GOT3 (cell line): ENCODE data around the gene SLC38A2.
"Not testable (repeated sequence)": the region's sequence is repeated elsewhere in the genome, so short reads cannot be mapped to it uniquely, and the experiment has no call there.

Experiments
- DNase-seq: peaks from one replicate; lab custom pipeline; 2025; ENCODE audit warnings: mixed read lengths; lab: John Stamatoyannopoulos, UW

The SLC38A2 gene

DNA sequence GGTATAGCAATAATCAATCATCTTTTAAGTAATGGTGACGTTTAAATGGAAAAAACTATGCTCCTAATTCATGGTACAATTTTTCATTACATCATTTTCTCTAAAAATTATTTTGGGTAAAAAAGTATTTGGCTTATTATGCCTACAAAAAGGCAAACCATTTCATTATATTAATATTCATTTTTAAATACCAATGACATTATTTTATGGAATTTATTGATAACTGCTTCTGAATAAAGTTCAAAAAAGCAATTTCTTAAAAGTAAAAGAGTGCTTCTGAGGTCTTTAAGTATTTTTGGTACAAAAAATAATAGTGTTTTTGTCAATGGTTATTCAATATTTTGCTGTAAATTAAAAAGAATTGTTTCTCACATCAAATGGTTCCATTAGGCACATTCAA, 12.2 kb downstream of the SLC38A2 start:
- DNase-seq, result no peak

DNA sequence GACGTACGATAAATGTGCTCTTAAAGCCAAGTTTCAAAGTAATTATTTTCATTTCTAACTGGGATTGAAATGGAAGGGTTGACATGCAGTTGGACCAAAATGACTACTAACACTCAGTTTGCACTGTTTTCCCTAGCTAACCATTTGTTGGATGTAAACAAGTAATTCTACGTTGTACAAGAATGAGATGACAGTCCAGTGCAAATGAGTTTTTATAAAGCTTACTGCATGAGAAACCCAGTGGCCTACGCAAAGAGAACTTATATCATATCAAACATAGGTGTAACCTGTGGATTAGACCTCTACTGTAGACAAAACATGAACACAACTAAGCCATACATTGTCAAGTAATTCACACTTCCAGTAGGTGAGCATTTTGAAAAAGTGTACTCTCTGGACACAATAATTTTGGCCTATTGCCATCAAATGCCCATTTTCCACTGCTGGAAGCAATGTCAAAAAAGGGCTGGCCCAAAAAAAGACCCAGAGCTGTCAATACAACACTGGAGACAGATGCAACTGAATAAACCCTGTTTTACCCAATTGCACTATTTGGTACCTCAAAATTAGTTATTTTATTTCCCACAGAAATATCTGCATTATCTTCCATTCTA, 12.8 kb downstream of the SLC38A2 start:
- DNase-seq, result no peak

DNA sequence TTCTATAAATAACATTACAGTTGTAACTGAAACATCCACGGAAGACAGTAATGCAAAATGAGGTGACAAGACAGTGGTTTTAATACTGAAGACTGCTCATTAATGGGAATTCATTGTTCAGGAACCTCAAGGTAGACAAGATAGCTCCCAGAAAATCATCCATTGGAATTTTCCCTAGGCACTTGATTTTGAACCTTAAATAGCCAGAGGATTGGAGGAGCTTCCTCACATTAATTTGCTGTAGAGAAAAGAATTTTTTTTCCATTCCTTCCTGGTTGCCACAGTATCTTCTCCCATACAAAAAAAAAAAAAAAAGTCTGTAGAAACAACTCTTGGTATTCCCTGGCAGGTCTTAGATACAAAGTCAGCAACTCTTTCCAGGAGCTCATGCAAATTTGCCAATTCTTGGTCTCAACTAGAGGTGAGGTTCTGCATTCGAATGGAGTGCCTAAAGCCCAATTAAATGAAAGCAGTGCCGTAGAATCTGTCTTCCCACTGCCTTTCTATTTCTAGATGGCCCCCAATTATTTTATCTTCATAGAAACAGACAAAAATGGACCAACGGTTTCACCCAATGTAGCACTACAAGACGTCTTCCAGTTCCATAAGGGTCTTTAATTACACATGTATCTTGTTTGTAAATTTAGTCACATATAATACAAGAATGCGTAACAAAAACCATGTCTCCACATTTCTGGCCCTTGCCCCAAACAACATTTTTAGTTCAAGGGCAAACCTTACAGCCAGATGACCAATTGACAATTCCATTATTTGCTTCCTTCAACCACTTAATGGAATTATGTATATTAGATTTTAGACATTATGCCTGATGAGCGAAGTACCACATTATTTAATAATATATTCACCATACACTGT, 13.5 kb downstream of the SLC38A2 start:
- DNase-seq, result no peak

DNA sequence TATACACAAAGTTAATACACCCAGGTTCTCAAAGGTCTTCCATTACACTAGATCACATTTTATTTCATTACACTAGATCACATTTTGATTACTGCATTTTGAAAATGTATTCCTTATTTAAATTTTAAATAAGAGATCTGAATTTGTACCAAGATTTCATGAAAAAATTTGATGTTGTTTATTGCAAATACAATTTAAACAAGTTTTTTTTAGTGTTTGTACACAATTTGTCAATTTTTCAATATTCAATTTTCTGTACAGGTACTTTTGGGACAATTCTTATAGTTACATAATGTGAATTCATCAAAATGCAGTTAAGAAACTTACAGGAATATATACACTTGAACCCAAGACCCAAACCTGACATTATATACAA, 14.3 kb downstream of the SLC38A2 start:
- no peak for DNase-seq

DNA sequence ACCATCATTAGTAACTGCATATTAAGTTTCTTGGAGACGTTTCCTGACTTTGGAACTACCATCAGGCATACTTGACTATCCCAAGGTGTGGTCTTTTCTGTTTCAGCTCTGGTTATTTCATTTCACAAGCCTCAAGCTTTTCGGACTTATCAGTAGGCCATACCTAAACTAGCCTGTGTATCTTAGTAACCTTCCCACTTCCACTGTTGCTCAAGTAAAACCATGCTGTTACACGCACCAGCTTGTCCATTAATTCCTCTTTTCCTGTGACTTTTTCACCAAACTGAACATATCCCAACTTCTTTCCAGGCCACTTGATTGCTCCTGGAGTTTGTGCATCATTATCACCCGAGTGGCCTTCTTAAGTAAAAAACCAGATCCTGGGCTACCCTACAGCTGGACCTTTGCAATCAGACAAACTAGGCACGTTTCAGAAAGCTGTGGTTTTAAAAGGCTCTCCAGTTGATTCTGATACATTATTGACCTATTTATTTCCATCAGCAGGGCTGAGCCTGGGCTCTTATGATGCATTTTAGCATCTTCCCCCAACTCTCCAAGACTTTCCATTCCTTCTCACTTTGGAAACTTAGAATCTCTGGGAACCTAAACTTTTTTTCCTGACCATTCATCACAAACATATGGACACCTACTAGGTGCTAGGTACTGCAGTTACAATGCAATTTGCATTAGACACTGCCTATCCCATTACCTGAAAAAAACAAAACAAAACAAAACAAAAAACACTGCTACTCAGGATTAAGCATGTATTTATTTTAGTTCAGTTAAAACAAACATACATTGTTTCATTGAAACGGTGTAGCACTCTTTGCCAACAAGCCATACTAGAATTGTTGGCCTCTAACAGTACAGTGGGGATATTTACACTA, 14.9 kb downstream of the SLC38A2 start:
- no peak for DNase-seq

DNA sequence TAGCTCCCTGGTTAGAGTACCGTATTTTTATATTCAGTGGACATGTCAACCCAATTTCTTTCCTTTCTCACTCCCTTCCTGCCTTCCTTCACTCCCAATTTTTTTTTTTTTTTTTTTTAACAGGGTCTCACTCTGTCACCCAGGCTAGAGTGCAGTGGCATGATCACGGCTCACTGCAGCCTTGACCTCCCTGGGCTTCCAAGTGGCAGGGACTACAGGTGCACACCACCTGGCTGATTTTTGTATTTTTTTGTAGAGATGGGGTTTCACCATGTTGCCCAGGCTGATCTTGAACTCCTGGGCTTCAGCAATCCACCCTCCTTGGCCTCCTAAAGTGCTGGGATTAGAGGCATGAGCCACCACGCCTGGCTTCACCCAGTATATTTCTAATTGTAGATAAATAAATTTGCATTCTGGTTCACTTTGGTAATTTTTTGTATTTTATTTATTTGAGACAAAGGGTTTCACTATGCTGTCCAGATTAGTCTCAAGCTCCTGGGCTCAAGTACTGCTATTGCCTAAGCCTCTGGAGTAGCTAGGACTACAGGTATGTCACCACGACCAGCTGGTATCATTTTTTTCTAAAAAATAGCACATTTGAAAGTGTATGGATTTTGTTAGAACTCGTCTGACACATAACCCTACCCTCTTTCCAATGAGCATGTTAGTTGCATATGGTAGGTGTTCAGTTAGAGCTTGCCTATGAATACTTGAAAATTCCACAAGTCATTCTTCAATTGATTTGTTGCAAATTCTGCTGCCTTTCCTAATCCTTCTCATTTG, 15.7 kb downstream of the SLC38A2 start:
- no peak for DNase-seq

DNA sequence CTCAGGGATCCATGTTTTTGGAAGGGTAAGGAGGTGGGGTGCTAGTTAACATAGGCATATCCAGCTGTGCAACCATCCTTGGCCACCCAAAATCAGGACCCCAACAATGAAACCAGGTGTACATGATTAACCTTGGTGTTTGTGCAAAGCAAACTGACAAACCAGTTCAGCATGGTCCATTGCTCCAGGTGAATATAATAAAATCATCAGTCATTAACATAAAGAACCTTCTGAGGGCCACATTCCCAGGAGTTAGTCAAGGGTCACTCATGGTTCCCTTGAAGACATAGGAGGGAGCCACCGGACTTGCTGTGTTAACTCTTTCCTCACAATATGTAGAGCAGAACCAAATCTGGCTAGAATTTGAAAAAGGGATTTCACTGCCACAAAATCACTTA, 17.8 kb downstream of the SLC38A2 start:
- no peak for DNase-seq

DNA sequence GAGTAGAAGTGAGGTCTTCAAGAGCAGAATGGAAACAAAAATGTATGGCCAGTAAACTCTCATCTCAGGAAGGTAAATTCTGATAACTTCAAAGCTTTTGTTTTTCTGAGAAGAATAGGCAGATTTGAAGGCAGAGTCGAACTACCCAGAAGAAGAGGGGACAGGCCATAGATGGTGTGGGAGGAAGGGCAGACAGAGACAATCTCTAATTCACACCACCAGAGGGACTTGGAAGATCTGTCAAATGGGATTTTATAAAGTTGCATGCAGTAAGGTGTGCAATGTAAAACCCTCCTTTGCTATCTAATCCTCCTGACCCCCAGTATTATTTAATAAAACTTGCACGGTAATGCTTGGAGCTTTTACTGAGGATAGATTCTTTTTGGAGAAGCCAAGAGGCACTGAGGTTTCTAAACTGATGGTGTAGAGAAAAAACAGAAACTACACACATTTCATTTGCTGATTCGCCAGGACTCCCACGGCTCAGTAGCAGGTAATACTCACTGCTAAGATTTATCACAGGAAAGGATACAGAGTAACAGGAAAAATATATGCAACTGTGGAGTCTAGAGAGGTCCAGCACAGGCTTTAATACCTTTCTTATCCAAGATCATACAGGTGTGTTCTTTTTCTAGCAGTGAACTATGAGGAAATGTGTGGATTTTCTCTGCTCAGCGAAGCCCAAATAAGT, 18.3 kb downstream of the SLC38A2 start:
- no peak for DNase-seq

DNA sequence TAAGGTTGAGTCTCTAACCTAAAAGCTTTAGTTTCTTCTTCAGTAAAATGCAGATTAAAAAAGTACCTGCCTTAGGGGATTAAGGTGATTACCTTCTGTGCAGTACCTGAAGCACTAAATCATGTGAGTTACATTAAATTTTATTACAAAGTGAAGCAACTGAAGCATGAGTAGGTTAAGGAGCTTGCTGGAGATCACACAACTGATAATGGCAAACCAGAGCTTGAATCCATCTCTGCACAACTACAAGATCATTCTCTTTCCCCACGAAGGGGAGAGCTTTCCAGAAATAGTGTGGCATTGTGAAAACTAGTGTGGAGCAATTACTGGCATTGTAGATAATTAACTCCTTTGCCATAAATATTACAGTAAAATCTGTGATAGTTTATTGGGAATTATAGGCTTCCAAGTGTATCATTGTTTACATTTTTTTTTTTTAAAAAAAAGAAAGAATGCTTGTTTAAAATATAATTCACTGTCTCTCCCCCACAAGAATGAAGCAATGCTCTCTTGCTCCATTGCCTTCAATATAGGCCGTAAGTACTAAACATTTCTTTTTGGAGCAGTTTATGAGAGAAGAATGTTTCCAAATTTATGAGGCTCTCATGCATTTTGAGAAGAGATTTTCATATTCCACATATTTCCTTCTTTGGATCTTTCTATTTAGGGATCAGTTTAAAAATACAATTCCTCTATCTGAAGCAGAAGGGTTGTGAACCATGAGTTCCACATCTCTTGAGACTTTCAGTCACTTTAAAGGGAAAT, 20.5 kb downstream of the SLC38A2 start:
- no peak for DNase-seq

DNA sequence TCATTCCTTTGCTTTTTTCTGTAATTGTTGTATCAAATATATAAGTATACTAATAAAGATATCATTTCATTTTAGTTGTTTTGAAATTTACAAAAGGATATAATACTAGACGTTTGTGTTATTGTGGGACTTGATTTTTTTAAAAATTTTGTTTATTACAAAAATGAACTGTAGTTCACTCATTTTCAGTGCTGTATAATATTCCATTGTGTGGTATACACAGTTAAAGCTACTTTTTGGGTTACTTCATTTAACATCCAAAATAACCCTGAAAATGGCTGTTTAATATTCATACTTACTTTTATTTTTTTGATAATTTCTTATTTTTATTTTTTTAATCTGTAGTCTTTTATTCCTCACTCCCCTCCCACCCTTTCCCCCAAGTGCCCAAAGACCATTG, 21.4 kb downstream of the SLC38A2 start:
- DNase-seq, result no peak

DNA sequence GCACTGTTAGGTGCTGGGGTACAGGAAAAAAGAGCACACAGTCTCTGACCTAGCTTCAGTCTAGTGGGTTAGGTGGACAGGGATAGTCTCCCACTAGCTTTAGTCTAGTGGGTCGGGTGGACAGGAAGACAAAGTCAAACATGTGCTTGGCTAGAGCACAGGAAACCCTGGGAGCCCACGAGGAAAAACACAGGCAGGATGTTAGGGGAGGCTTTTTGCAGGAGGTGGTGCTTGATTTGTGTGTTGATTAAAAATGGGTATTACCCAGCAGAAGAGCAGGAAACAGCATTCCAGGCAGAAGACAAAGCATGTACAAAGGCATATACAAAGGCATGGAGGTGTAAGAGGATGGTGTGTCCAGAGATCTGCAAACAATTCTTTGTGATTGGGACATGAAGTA, 23.3 kb downstream of the SLC38A2 start:
- DNase-seq, result no peak

DNA sequence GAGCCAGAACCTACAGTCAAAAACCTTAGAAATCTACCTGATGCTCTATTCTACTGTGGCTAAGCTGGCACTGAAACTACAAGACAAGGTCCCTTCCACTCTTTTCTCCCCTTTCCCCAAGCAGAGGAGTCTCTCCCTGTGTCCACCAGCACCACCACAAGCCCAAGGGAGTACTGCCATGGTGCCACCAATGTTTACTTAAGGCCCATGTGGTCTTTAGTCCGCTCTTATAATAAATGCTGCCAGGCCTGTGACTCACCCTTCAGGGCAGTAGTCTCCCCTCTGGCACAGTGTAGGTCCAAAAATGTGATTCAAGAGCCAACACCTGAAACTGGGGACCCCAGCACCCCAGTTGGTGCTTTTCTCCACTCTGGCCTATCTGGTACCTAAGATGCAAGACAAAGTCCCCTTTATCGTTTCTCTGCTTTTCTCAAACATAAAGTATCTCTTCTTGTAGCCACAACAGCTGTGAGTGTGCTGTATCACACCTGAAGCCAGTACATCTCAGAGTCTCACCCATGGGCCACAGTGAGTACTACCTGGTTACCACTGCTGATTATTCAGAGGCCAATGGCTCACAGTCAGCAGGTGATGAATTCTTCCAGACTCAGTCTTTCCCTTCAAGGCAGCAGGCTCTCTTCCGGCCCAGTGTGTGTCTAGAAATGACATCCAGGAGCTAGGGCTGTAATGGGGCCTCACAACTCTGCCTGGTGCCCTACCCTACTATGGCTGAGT, 29.3 kb downstream of the SLC38A2 start:
- no peak for DNase-seq

DNA sequence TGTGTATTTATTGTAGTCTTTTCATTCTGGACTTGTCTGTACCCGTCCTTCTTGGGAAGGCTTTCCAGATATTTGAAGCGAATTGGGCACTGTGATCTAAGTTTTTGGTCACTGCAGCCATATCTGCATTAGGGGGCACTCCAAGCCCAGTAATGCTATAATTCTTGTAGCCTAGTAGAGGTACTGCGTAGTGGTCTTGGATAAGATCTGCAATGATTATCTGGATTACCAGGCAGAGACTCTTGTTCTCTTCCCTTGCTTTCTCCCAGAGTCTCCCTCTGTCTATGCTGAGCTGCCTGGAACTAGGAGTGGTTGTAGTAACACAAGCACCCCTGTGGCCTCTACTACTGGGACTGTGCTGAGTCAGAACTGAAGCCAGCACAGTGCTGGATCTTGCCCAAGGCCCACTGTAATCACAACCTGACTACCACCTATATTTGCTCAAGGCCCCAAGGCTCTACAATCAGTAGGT, 30.0 kb downstream of the SLC38A2 start:
- DNase-seq, result no peak

DNA sequence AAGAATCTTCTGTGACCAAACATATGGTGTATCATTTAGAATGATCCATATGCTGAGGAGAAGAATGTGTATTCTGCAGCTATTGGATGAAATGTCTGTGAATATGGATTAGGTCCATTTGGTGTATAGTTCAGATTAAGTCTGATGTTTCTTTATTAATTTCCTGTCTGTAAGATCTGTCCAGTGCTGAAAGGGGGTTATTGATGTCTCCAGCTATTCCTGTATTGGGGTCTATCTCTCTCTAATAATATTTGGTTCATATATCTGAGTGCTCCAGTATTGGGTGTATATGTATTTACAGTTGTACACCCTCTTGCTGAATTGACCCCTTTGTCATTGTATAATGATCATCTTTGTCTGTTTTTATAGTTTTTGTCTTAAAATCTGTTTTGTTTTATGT, 33.5 kb downstream of the SLC38A2 start:
- no peak for DNase-seq

DNA sequence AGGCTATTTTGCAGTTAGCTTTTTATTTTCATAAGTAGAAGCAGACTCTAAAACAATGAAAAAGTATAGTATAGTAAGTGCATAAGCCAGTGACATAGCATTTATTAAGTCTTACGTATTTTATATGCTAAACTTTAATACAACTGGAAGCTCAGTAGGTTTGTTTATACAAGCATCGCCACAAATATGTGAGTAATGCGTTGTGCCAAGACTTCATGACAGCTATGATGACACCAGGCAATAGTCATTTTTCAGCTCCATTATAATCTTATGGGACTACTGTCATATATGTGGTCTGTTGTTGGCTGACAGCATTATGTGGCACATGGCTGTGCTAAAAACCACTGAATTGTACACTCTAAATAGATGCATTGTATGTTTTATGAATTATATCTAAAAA, 40.3 kb downstream of the SLC38A2 start:
- no peak for DNase-seq

DNA sequence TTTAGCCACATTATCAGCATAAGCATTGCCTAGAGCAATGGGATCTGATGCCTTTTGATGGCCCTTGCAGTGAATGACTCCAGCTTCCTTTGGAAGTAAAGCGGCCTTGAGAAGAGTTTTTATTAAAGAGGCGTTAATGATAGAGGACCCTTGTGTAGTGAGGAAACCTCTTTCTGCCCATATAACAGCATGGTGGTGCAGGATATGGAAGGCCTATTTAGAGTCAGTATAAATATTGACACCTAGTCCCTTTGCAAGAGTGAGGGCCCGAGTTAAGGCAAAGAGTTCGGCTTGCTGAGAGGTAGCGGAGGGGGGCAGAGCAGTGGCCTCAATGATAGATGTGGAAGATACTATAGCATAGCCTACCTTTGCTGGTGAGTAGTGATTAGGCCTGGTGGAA, 47.5 kb downstream of the SLC38A2 start:
- not testable (repeated sequence) for DNase-seq

DNA sequence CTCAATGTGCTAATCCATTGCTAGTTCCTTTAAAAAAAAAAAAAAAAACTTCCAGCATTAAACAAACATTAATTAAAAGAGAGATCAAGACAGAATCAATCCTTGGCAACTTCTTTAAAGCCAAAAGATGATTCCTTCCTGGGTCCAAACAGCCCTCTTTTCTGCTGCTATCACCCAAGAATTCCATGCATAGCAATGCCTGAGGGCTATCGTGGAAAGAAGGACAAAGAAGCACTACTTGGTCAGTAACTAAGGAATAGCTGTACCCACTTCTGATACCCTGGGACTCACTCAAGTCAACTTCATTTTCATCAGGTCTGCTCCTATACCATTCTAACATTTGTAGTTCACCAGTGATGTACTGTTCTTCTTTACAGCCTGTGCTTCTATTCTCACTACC, 51.8 kb downstream of the SLC38A2 start:
- DNase-seq, result no peak

DNA sequence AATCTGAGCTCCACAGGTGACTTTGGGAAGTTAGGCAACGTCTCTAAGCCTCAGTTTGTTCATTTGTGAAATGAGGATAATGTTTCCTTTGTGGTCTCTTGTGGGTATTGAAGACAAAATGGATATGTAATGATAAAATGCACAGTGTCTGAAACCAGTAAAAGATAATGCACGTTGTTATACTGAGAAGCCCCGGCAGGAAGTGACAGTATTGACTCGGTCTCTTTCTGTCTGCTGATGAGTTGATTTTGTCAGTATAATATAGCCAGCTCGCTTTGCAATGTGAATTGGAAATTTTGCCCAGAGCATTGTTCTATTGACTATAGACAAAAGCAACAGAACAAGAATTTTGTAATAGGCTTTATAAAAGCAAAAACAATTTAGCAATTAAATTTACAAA, 54.5 kb downstream of the SLC38A2 start:
- DNase-seq, result no peak
